Non-pigmented ciliary epithelial cell (primary cell): ENCODE measurements around the gene EARS2.
"Not testable (repeated sequence)": the region's sequence is repeated elsewhere in the genome, so short reads cannot be mapped to it uniquely, and the experiment has no call there.

Experiments
- DNase-seq: peaks from one replicate; pipeline ENCODE4 v3.0.0-alpha.2; 2010; ENCODE audit warnings: low read depth

Gene EARS2

GRCh38 chr16:23556881-23557778 lies at the start of gene EARS2, which contains the start of gene UBFD1:
Gene EARS2 (minus strand): TSS chr16:23557350. CDS start chr16:23557343, 7 bp downstream.
Gene UBFD1 (plus strand): TSS chr16:23557727. CDS start chr16:23557743, 16 bp downstream.
- peak; percentile 87 for DNase-seq

- no peak for DNase-seq
Observed at GRCh38 chr16:23597003-23597756, 40.0 kb upstream of the EARS2 start.

GRCh38 chr16:23595951-23596720 lies 39.0 kb upstream of the EARS2 start, which contains the start of gene NDUFAB1:
Gene NDUFAB1 (minus strand): TSS chr16:23596316. CDS start chr16:23596290, 26 bp downstream.
- DNase-seq, result peak; percentile 30

- no peak for DNase-seq
Observed at GRCh38 chr16:23595246-23595950, 38.2 kb upstream of the EARS2 start.

- DNase-seq, result no peak
Observed at GRCh38 chr16:23594186-23594585, 37.0 kb upstream of the EARS2 start.

GRCh38 chr16:23590181-23590580 lies 33.0 kb upstream of the EARS2 start:
- no peak for DNase-seq

- DNase-seq, result peak; percentile 92
Observed at GRCh38 chr16:23587726-23588125, 30.6 kb upstream of the EARS2 start.

- DNase-seq, result no peak
Observed at GRCh38 chr16:23584186-23585076, 27.3 kb upstream of the EARS2 start.

- not testable (repeated sequence) for DNase-seq
Observed at GRCh38 chr16:23583271-23583670, 26.1 kb upstream of the EARS2 start.

GRCh38 chr16:23581764-23582163 lies 24.6 kb upstream of the EARS2 start:
- DNase-seq, result no peak

- no peak for DNase-seq
Observed at GRCh38 chr16:23580391-23580790, 23.2 kb upstream of the EARS2 start.

GRCh38 chr16:23579371-23579770 lies 22.2 kb upstream of the EARS2 start:
- DNase-seq, result no peak

- DNase-seq, result no peak
Observed at GRCh38 chr16:23578101-23578830, 21.1 kb upstream of the EARS2 start.

GRCh38 chr16:23577493-23577892 lies 20.3 kb upstream of the EARS2 start:
- no peak for DNase-seq

GRCh38 chr16:23575834-23576233 lies 18.7 kb upstream of the EARS2 start:
- no peak for DNase-seq

- DNase-seq, result no peak
Observed at GRCh38 chr16:23573817-23574216, 16.7 kb upstream of the EARS2 start.

GRCh38 chr16:23572394-23572793 lies 15.2 kb upstream of the EARS2 start:
- no peak for DNase-seq

GRCh38 chr16:23571895-23572294 lies 14.7 kb upstream of the EARS2 start:
- no peak for DNase-seq

GRCh38 chr16:23570992-23571632 lies 14.0 kb upstream of the EARS2 start:
- no peak for DNase-seq
